Fibroblast of the aortic adventitia (primary cell): Measurements from ENCODE around the gene ADGRE1. TPM values are rescaled to one million over a fixed set of nuclear protein-coding genes. Genes with fewer than 3 reads are reported as not detected.

ENCODE experiments used
- DNase-seq: peaks from one replicate; pipeline ENCODE4 v3.0.0-alpha.2; 2010; ENCODE audit warnings: low read depth
- H3K4me3 ChIP-seq: 2 replicates; pipeline ENCODE4 v1.5.1; 2011; ENCODE audit warnings: low read depth, mild to moderate bottlenecking, control low read depth, low read length, moderate library complexity
- CTCF ChIP-seq: IDR thresholded peaks from 2 replicates; pipeline ENCODE4 v1.5.1; 2011; ENCODE audit warnings: mild to moderate bottlenecking, low read length, control low read depth, inconsistent platforms; ENCODE audit not compliant: insufficient read depth
- total RNA-seq: library from RNA; depleted of rRNA; stranded (reverse); fragments of >200 nt; gene quantifications from 2 replicates; pipeline ENCODE4 v1.2.3, GENCODE V29; 2012; ENCODE audit warnings: low replicate concordance

ADGRE1 gene
- total RNA-seq, 1 donor, result not detected

DNA sequence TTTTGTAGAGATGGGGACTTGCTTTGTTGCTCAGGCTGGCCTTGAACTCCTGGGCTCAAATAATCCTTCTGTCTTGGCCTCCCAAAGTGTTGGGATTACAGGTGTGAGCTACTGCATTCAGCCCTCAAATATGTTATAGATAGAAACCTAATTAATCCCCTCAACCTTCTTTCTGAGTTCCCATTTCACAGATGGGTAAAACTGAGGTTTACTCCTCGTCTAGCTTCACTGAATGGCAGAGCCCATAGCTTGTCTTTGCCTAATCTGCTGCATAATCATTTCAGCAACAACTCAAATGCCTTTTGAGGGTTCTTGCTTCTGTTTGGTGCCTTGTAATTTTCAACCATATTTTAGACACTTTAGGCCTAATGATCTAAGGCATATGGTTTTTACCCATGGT is 36.0 kb upstream of the ADGRE1 start:
- DNase-seq, result no peak
- TF ChIP-seq CTCF, result no peak
- no peak overlapping the region for H3K4me3 ChIP-seq

GRCh38 chr19:6852001-6852400 is 35.4 kb upstream of the ADGRE1 start:
- TF ChIP-seq CTCF, result no peak
- H3K4me3 ChIP-seq, result no peak overlapping the region
- DNase-seq, result no peak

DNA sequence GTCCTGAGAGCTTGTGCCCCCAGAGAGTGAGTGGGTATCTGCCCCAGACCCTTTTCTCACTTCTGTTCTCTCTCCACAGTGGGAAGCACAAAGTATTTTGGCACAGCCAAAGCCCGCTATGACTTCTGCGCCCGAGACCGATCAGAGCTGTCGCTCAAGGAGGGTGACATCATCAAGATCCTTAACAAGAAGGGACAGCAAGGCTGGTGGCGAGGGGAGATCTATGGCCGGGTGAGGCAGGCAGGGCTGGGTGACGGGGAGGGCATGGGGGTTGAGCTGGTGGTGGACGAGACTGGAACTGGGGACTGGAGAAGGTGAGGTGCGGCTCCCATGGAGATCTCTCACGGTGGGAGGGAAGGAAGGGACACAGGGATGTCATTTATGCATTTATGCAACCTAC is 33.5 kb upstream of the ADGRE1 start:
- no peak for TF ChIP-seq CTCF
- H3K4me3 ChIP-seq, result no peak overlapping the region
- no peak for DNase-seq

- TF ChIP-seq CTCF, result no peak
- DNase-seq, result no peak
- H3K4me3 ChIP-seq, result no peak overlapping the region
Observed at GRCh38 chr19:6854758-6855157, 32.6 kb upstream of the ADGRE1 start.

DNA sequence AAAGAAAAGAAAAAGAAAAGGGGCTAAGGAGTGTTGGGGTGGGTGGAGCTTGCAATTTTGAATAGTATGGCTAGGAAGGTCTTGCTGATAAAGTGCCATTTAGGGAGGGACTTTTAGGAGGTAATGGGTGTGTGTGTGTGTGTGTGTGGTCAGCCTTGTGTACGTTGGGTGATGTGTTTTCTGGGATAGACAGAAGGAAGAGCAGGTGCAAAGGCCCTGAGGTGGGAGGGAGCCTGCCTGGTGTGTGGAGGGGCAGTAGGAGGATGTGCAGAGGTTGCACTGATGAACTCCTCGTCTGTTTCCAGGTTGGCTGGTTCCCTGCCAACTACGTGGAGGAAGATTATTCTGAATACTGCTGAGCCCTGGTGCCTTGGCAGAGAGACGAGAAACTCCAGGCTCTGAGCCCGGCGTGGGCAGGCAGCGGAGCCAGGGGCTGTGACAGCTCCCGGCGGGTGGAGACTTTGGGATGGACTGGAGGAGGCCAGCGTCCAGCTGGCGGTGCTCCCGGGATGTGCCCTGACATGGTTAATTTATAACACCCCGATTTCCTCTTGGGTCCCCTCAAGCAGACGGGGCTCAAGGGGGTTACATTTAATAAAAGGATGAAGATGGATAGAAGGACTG is 30.5 kb upstream of the ADGRE1 start:
- no peak for DNase-seq
- H3K4me3 ChIP-seq, result no peak overlapping the region
- no peak for TF ChIP-seq CTCF

DNA sequence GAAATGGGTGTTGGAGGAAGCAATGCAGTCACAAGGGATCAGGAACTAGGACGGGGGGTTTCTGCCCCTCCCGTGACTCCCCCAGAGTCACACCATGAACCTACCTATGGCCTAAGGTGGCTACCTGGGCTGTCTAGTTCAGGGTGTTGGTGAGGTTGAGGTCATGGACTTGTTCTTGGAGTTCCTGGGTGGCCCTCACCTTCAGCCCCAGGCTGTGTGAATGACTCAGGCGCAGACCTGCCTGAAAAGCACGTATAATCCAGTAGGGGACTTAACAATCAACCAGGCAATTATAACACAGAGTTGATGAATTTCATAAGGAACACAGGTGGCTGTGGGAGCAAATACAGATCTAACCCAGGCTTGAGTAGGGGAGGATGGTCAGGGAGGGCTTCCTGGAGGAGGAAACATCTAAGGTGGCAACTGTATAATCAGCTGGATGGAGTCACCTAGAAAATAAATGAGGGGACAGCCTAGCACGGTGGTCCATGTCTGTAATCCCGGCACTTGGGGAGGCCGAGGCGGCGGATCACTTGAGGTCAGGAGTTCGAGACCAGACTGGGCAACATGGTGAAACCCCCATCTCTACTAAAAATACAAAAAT is 25.6 kb upstream of the ADGRE1 start:
- no peak for TF ChIP-seq CTCF
- DNase-seq, result no peak
- H3K4me3 ChIP-seq, result no peak overlapping the region

DNA sequence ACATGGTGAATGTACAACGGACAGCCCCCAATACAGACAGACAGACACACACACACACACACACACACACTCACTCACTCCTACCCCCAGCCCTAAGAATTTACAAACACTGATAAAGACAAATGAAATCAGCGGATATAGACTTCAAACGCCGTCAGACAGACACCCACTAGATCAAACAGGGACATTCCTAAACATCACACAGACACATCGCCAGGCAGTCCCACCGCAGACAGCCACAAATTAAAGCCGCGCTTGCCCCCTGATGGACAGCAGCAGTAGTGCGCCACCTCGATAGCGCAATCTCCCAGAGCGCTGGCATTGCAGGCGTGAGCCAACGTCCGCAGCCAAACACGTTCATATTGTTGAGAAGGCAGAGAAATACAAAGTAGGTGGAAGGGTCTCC is 24.7 kb upstream of the ADGRE1 start:
- H3K4me3 ChIP-seq, result no peak overlapping the region

More for the DNA sequence above, 24.7 kb upstream of the ADGRE1 start:
- peak; percentile 90 for TF ChIP-seq CTCF
- DNase-seq, result peak; percentile 76
